GM18498 (cell line): Measurements from ENCODE around the gene GDPD1.
"Not testable (repeated sequence)": the region's sequence is repeated elsewhere in the genome, so short reads cannot be mapped to it uniquely, and the experiment has no call there.

Source experiments
- ATAC-seq: cut with Tn5 transposase; IDR thresholded peaks from one replicate; pipeline ENCODE4 v1.9.1; 2021; ENCODE audit warnings: mild to moderate bottlenecking, moderate library complexity; ENCODE audit not compliant: unreplicated experiment

GDPD1 gene

GRCh38 chr17:59220328-59221158 is at the start of gene GDPD1:
GDPD1 (plus strand) TSS chr17:59220511; CDS start chr17:59220610, 99 bp downstream.
- peak; percentile 94 for ATAC-seq

GRCh38 chr17:59172436-59173004 is 47.8 kb upstream of the GDPD1 start:
- ATAC-seq: no peak

GRCh38 chr17:59174671-59175070 is 45.6 kb upstream of the GDPD1 start:
- ATAC-seq: no peak

- ATAC-seq: no peak
Measured at GRCh38 chr17:59175076-59175475, 45.2 kb upstream of the GDPD1 start.

- no peak for ATAC-seq
Measured at GRCh38 chr17:59178266-59178985, 41.9 kb upstream of the GDPD1 start.

- not testable (repeated sequence) for ATAC-seq
Measured at GRCh38 chr17:59179601-59180000, 40.7 kb upstream of the GDPD1 start.

- no peak for ATAC-seq
Measured at GRCh38 chr17:59180626-59181025, 39.7 kb upstream of the GDPD1 start.

- no peak for ATAC-seq
Measured at GRCh38 chr17:59181481-59181880, 38.8 kb upstream of the GDPD1 start.

- no peak for ATAC-seq
Measured at GRCh38 chr17:59185997-59186396, 34.3 kb upstream of the GDPD1 start.

- no peak for ATAC-seq
Measured at GRCh38 chr17:59186850-59187249, 33.5 kb upstream of the GDPD1 start.

- no peak for ATAC-seq
Measured at GRCh38 chr17:59190806-59191205, 29.5 kb upstream of the GDPD1 start.

- no peak for ATAC-seq
Measured at GRCh38 chr17:59193336-59193862, 26.9 kb upstream of the GDPD1 start.

- no peak for ATAC-seq
Measured at GRCh38 chr17:59199398-59199797, 20.9 kb upstream of the GDPD1 start.

GRCh38 chr17:59202320-59202719 is 18.0 kb upstream of the GDPD1 start:
- no peak for ATAC-seq

GRCh38 chr17:59219370-59219769 is 941 bp upstream of the GDPD1 start:
- no peak for ATAC-seq

GRCh38 chr17:59219992-59220327 is 351 bp upstream of the GDPD1 start:
- peak; percentile 6 for ATAC-seq

- ATAC-seq: no peak
Measured at GRCh38 chr17:59221159-59221847, 992 bp downstream of the GDPD1 start.

GRCh38 chr17:59223813-59224212 is 3.5 kb downstream of the GDPD1 start:
- ATAC-seq: no peak

- not testable (repeated sequence) for ATAC-seq
Measured at GRCh38 chr17:59228588-59228987, 8.3 kb downstream of the GDPD1 start.

GRCh38 chr17:59230764-59231163 is 10.5 kb downstream of the GDPD1 start:
- ATAC-seq: no peak

- no peak for ATAC-seq
Measured at GRCh38 chr17:59234631-59235030, 14.3 kb downstream of the GDPD1 start.
